C1 segment of cervical spinal cord (tissue), 14 donors: ENCODE results near the gene TMTC1.

ENCODE experiments used
- DNase-seq, 14 donors: peaks; one replicate each; lab custom pipeline; 2025; lab: John Stamatoyannopoulos, UW

TMTC1 gene

DNA sequence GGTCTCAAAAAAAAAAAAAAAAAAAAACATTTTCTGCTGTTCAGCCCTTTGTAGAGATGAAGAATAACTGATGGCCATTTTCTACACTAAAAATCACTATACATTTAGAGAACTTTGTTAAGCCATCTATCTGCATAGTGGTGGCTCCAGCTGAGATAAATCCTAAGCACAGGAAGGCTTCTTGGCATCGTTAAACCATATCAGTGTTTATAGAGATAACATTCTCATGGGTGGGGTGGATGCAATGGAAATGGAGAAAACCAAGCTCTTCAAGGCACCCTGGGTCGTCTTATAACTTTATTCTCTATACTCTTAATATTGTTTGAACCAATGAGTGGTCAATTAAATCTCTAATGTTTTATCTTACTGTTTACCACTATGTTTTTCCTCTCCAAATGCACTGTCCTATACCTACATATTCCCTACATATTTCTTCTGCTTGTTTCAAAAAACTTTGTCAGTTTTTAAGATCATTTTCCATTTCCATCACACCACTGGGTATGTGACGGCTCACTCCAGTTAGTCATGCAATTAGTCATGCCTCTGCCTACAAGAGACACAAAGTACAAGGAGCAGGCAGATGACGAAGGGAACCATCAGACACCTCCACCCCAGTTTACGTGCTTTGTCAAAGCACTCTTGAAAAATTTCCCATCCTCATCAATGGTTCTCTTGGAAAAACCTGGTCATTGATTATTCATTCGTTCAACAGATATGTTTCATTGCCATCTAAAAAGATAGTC lies 166.9 kb downstream of the TMTC1 start:
- no peak for DNase-seq

DNA sequence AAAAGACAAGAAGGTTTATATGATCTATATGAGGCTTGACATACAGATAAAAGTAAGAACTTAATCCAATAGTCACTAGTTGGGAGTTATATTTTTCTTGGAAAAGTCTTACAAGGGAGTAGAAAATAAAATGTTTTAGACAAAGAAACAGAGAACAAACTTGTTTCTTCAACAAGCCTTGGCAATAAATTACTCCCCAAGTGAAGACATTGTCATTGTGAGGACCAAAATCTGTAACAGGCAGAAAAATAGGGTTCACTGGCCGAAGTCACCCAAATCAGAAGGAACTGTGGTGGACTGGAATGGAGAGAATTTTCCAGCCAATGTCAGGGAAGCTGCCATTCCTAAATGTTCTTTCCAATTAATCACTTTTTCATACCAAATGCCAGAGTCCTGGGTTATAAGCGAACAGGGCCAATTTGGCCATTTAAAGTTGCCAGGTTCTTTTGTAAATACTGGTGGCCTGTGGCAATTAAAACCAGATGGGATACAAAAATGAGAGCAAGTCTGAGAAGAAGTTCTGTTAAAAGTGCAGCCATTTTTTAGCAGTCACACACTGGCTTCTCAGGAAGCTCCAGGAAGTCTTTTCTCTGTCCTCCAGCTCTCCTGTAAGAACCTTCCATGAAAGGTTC lies 168.9 kb downstream of the TMTC1 start:
- DNase-seq: no peak

DNA sequence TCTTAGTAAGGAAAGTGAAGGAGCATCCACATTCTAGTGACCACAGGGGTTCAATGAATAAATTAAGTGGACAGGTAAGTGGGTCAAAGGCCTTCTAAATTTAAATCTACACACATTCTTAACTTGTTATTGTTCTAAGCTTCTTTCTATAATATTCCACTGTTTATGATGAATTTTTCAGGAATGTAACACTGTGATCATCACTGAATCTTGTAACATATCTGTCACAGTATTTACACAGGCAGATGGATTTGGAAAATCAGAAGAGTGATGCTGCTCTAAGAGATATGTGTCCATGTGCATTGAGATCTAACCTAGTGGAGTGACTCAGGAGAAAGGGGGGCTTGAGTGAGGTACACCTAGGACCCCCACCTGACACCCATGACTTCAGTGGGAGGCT lies 170.8 kb downstream of the TMTC1 start:
- DNase-seq: no peak

DNA sequence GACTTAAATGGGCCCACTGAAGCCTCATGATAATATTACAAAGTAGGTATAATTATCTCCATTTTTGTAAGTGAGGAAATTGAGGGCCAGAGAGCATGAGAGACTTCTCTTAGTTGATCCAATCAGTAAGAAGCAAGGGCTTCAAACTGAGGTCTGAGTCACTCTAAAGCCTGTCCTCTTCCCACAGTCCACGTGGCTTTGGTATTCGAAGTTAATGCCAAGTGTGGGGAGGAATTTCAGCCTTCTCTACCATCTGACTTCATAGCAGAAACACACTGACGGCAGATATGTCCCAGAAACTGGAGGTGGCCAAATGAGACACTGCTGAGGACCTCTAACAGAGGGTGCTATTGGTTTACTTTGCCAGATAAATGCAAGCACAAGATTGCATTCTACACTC lies 171.8 kb downstream of the TMTC1 start:
- peak in 1 of 14 donors; percentile 12 for DNase-seq

DNA sequence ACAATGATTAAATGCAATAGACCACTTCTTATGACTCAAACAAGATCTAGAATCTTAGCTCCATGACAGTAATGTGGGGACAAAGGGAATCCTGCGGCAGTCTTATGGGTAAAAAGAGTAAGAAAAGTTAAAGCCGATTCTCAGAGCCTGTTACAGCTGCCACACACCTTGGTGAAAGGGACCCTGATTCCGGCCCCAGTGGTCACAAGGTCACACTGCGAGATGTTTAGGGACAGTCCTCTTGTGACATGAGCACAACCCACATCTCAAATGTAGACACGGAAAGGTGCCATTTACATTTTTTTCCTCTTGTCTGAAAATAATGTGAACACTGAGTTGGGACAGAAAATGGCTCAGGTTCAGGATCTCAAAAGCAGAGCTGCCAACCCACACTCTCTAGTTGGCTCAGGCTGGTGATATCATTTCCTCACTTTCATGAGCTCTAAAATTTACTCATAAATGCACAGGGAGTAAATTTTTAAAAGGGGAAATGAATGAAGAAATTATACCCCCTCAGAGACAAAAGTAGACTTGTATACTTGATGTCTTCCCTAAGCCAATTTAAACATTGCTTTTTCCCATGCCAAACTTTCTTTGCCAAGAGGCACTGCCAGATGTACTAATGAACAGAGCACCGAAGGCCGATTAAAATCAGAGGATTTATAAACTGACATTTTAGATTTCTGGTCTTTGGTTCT lies 173.1 kb downstream of the TMTC1 start:
- no peak for DNase-seq

DNA sequence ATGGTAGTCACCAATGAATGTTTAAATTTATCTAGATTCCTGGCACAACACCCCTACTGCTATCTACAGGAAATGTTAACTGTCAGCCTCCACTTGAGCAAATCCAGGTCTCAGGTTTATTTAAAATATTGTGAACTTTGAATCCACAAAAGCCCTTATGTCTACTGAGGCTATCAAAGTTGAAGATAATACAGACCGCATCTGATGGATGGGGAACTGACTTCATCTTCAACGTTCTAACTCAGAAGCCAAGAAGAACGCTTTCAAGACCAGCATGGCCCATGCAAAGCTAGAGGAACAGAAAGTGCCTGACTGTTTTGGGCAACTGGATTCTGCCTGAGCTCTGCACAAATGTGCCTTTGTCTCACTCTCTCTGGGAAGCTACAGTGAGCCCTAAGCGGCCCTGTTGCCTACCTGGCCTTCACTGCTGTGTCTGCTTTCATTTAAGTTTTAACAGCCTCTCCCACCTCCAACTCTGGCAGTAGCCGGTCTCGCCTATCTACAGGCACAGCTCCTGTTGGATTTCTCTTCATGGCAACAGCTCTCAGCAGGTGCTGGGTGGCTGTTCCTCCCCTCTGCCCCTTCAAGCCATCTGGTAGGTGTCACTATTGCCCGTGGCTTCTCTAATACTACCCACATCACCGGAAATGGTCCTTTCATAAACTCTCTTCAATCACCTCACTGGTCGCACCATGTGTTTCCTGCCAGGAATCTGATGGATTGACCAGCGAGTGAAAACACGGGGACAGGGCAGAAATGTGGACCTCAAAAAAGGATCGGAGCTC lies 174.1 kb downstream of the TMTC1 start:
- DNase-seq: no peak

DNA sequence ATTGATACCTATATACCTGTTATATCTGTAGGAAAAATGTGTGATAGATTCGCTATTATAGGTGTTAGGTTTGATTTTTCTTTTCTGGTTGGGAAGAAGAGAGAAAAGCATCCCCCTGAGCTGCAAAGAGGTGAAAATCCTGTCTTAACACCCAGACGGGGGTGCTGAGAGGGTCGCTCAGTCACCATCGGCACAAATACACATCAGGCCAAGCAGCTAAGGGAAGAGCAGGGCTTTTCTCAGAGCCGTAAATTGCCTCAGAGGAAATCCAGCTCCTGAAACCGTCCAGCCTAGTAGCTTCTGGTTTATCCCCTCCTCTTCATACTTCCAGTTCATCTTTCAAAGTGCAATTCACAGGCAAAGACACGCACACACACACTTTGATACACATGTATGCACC lies 175.2 kb downstream of the TMTC1 start:
- no peak for DNase-seq

DNA sequence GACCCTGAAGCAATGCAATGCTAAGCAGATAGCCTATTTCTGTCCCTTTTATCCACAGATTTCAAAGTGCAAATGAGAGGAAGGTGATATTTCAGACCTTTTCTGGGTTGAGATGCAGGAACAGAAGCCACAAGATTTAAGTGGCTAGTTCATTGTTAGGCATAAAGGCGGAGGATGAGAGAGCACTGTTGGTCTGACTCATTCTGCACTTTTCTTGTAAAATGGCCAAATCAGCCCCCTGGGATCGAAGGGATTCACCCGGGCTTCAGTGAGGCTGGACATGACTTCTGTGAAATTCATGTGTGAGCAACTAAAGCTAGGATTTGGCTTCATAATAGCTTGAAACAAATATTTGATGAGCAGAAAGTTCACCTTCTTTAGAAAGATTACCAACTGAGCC lies 184.4 kb downstream of the TMTC1 start:
- no peak for DNase-seq

DNA sequence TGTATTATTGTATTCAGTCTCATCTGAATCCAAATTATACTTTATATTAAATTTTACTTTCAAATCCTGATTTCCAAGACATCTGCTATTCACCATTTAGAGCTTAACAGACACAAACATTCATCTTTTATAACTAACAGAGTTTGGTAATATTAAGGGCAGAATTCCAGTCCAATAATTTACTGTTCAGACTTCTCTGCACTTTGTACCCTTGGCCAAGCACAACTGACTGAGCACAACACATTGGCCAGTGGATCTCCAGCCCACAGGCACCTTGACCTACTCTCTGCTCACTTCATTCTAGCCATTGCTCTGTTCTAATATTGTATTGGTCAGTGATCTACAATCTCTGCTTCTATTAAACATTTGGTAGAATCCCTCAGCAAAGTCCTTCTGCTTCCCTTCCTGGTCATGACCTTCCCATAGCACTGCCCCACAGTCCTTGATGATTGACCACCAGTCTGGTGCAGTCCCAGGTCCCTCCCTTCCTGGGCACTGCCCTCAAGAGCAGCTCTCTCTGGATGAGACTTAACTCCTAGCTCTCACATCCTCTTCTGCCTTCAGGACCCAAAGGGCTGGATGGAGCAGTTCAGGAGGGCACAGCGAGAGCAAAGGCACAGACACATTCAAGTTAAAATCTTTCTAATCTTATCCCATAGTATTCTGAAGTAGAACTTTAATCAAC lies 188.5 kb downstream of the TMTC1 start:
- no peak for DNase-seq

DNA sequence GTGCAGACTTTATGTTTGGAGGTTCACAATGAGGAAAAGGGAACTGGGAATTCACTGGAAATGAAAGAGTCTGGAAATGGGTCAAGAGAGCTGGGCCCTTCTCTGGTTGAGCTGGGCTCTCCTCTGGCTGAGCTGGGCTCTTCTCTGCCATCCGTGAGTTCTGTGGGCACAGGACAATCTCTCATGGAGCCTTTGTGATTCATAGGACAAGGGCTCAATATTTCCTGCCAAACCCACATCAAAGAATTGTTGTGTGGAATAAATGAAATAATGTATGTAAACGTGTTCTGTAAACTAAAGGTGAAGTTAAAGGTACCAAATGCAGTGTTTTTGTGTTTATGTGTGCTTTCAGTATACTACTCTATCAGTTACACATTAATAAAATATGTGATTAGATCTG lies 190.7 kb downstream of the TMTC1 start:
- no peak for DNase-seq

DNA sequence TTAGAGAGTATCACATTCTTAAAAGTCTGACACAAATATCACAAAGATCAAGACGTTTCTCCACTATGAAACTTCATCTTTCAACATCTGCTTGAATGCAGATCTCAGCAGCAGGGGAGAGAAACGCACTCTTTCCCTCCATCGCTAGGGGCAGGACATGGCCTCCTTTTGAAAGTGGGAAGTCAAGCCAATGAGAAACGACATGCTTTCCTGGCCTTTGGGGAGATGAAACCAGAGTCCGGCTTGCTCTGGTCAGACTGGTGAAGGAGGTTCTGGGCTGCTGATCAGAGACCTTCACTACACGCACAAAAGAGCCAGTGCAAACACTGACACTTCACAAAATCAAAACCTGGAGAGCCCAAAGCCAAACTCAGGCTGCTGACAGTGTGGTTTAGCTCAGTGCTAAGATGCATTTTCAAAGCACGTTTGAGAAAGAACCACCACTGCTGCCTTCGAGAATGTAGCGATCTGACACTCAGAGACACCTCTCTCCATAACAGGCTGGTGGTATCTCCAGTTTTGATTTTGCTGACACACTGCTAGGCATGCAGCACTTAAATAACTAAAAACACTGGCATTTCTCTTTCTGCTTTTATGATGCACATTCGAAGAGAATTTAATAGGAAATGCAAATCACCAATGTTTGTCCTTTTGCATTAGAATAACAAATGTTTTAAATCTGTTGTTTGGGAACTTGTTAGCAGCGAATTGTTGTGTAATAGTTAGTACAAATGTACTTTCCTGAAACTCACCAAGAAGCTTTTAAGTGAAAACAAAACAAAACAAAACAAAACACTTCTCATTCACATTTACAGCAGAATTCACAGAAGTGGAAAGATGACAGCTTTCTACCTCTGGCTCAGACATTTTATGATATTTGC lies 192.4 kb downstream of the TMTC1 start:
- no peak for DNase-seq

DNA sequence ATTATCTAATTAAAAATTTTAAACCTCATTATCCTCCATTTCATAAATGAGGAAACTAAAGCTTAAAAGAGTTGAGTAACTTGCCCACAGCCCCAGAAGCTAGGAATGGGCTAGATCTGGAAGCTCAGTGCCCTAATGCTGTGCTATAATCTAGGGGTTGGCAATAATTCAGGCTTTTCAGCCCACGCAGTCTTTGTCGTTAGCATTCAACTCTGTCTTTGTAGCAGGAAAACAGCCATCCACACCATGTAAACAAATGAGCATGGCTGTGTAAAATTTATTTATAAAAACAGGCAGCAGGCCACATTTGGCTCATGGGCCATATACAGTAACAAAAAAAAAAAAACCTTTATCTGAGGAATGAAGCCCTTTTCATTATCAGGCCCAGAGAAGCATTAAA lies 193.9 kb downstream of the TMTC1 start:
- no peak for DNase-seq

DNA sequence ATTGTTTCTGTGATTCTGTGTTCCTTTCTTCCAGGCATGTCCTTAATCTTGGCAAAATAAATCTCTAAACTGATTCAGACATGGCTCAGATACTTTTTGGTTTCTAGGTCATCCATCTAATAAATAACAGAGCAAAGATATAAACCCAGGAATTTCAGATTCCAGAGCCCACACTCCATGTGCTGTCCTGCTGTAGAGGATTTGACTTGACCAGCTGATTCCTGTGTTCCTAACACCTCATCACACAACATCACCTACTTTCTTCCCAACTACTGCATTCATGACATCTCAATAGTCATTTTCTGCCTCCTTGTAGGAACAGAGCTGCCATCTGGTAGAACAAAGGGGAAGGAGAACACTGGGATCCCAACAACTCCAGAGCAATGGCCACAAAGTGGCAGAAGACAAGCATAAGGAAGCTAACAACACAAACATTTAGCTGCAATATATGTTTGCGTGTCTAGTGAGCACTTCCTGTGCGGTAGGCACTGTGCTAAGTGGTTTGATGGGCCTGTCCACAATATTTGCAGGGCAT lies 194.4 kb downstream of the TMTC1 start:
- DNase-seq: no peak

DNA sequence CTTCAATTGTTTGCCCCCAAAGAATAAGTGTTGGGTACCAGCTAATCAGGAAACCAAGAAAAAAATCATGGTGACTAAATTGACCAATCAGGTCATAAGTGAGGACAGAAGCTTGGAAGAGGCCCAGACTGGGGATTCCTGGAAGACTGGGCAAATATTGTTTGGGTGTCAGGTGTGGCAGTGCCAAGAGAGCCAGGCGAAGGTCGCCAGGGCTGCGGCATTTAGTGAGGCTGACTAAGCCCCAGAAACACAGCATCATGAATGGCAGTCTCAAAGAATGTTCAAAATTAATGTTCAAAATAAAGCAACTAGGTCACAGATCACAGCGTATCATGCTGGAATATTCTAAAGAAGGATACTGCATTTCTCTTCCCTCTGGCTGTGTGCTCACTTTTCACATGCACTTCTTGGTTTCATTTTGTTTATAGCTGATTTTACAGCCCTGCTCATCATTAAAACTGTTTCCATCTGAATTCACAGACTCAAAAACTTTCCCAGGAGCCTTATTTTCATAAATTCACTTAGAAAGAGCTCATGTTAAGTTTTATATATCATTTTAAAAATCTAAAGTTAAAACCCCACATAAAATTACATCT lies 201.0 kb downstream of the TMTC1 start:
- peak in 5 of 14 donors; percentile 3 to 73 (median 9) for DNase-seq

DNA sequence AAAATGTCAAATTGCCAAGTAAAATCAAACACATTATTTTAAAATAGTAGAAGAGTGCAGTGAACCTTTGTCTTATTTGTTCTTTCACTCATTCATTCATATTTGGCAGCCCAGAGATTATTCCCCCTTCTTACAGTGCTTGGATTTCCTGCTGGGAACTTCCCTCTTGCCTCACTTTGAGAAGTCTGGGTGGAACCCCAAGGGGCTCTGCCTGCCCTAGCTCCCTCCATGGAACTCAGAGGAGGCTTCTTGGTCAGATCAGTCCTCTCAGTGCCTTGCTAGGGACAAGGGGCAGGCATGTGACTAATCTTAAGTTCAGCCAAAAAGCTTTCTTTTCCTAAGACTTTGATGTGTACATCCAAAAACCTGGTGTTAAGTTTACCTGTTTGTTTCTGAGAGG lies 201.6 kb downstream of the TMTC1 start:
- DNase-seq: no peak

DNA sequence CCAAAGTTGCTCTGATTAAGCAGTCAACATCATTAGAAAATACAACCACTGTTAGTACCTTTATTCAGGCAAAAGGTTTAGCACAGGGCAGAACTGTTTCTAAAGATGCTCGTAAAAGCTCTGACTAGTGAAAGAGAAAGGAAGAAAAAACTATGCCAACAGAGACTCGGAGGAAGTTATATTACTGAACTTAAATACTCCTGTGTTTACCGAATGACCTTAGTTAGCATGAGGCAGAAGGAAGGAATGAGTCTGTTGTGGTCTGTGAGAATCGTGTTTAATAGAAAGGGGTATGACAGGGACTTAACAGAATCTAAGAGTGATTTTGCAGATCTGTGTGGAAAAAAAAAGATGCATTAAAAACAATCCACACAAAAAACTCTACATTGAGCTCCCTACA lies 202.1 kb downstream of the TMTC1 start:
- no peak for DNase-seq

DNA sequence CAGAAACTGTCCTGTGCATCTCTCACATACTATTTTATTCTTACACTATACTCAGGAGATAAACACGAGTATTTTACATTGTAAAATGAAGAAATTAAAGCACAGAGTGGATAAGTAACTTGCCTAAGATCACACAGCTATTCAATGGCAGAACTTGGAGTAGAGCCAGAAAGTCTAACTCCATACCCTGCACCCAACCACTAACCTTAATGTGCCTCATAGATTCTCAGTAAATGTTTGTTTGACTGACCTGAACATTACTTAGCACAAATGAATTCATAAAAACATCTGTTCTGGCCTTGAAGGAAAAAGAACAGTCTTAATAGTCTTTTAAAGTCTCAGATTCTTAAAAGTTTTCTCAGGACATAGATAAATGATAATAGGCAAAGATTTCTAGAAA lies 202.8 kb downstream of the TMTC1 start:
- no peak for DNase-seq

DNA sequence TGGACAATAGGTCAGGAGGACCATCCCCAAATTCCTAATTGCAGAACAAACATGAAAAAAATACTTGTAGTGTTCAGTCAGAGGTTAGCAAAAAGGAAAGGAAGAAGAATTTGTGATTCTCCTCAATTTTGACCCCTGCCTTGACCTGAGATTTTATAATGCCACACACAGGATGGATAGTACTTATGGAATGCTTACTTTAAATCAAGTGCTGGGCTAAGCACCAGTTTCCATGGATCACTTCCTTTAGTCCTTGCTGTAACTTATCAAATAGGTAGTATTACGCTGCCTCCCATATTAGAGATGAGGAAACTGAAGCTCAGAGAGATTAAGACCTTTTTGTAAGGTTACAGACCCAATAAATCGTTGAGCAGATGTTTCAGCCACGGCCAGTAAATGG lies 205.0 kb downstream of the TMTC1 start:
- no peak for DNase-seq

DNA sequence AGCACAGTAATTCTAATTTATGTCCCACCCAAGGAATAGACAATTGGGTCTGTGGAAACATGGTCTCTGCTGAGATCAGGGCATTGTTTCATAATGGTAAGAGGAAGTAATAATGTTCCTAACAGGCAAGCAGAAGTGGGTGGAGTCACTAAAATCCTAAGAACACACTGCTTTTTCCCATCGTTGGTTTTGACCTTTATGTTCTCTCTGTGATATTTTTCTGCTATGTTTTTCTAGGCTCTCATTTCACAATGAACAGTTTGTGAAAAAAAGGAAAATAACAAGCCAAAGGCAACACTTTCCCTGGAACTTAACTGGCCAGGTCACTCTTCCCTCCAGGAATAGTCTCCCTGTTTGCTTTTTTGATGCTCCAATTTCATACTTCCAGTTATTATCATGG lies 205.7 kb downstream of the TMTC1 start:
- no peak for DNase-seq

DNA sequence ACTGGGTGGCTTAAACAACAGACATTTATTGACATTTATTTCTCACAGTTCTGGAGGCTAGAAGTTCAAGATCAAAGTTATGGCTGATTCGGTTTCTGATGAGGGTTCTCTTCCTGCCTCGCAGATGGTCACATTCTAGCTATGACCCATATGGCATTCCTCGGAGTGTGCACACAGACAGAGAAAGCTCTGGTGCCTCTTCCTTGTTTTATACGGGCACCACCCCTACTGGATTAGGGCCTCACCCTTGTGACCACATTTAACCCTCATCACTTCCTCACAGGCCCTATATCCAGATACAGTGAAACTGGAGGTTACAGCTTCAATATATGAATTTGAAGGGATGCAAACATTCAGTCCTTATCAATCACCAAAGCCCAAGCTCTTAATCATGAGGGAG lies 209.2 kb downstream of the TMTC1 start:
- no peak for DNase-seq
